Measurements from ENCODE around the gene PPARG.
"Not testable (repeated sequence)": the region's sequence is repeated elsewhere in the genome, so short reads cannot be mapped to it uniquely, and the experiment has no call there.

The PPARG gene

GRCh38 chr3:12383218-12383617, 94.3 kb downstream of the PPARG start:
- no peak for DNase-seq

GRCh38 chr3:12384451-12385233, 95.8 kb downstream of the PPARG start:
- DNase-seq, result peak; percentile 33

- DNase-seq, result not testable (repeated sequence)
These were observed 97.8 kb downstream of the PPARG start for GRCh38 chr3:12386514-12387291.

- no peak for DNase-seq
These were observed 99.3 kb downstream of the PPARG start for GRCh38 chr3:12388185-12388584.

GRCh38 chr3:12392101-12392878, 103.4 kb downstream of the PPARG start:
- DNase-seq, result no peak

GRCh38 chr3:12393894-12394293, 105.0 kb downstream of the PPARG start:
- DNase-seq, result no peak

GRCh38 chr3:12394569-12395271, 105.8 kb downstream of the PPARG start:
- DNase-seq, result no peak

- DNase-seq, result peak; percentile 37
These were observed 106.6 kb downstream of the PPARG start for GRCh38 chr3:12395349-12396012.

- DNase-seq, result no peak
These were observed 107.6 kb downstream of the PPARG start for GRCh38 chr3:12396471-12396870.

- DNase-seq, result no peak
These were observed 110.4 kb downstream of the PPARG start for GRCh38 chr3:12399226-12399625.

- no peak for DNase-seq
These were observed 111.8 kb downstream of the PPARG start for GRCh38 chr3:12400616-12401194.

GRCh38 chr3:12401208-12401607, 112.3 kb downstream of the PPARG start:
- no peak for DNase-seq

- DNase-seq, result no peak
These were observed 116.8 kb downstream of the PPARG start for GRCh38 chr3:12405432-12406272.

- DNase-seq, result no peak
These were observed 120.3 kb downstream of the PPARG start for GRCh38 chr3:12408984-12409683.

- no peak for DNase-seq
These were observed 121.1 kb downstream of the PPARG start for GRCh38 chr3:12409684-12410596.

- no peak for DNase-seq
These were observed 124.9 kb downstream of the PPARG start for GRCh38 chr3:12413721-12414255.

- no peak for DNase-seq
These were observed 126.3 kb downstream of the PPARG start for GRCh38 chr3:12415014-12415680.

- no peak for DNase-seq
These were observed 127.9 kb downstream of the PPARG start for GRCh38 chr3:12416731-12417130.
